Activated naive CD8-positive, alpha-beta T cell treated with anti-CD3 and anti-CD28 coated beads, Interleukin-2, amount 10 ng/mL, durations not matched to agents 7 days and 5 days (primary cell): ENCODE measurements around the gene ZGPAT. TPM values are rescaled to one million over a fixed set of nuclear protein-coding genes. Genes with fewer than 3 reads are reported as not detected.
A peak's percentile ranks its signal among the peaks of the same experiment; 100 is the strongest.

ENCODE experiments used
- ATAC-seq: fragments of 150-1000 bp; cut with Tn5 transposase; one replicate; pipeline ENCODE4 v1.10.0; 2021; ENCODE audit warnings: low read depth, moderate library complexity
- POLR2A ChIA-PET: fragments of 350-600 bp; sonication (Branson Sonifier 250); formaldehyde crosslinking; loops from one replicate; lab custom pipeline; 2021; ENCODE audit warnings: antibody characterized with exemption; lab: Charles Lee
- DNase-seq: peaks from one replicate; pipeline ENCODE4 v3.0.0; 2021
- H3K27ac Mint-ChIP-seq: one replicate; pipeline ENCODE4 v1.8.0; 2022; ENCODE audit warnings: mild to moderate bottlenecking, mixed read lengths
- H3K27me3 Mint-ChIP-seq: one replicate; pipeline ENCODE4 v1.8.0; 2022; ENCODE audit warnings: mild to moderate bottlenecking, moderate library complexity, mixed read lengths
- H3K36me3 Mint-ChIP-seq: one replicate; pipeline ENCODE4 v1.8.0; 2021; ENCODE audit warnings: mild to moderate bottlenecking, mixed read lengths
- H3K4me1 Mint-ChIP-seq: one replicate; pipeline ENCODE4 v1.8.0; 2021; ENCODE audit warnings: mixed read lengths
- H3K4me3 Mint-ChIP-seq: one replicate; pipeline ENCODE4 v1.8.0; 2022; ENCODE audit warnings: mild to moderate bottlenecking, moderate library complexity, mixed read lengths
- H3K9me3 Mint-ChIP-seq: one replicate; pipeline ENCODE4 v1.8.0; 2021; ENCODE audit warnings: mixed read lengths
- total RNA-seq, 2 experiments: library from RNA; stranded (reverse); gene quantifications; one replicate each; pipeline ENCODE4 v1.2.3, GENCODE V29; 2021

Gene ZGPAT
- total RNA-seq, 2 experiments from 2014 or later: 43.0 to 44.5 TPM

GRCh38 chr20:63698739-63699465 is 8.9 kb upstream of the ZGPAT start:
- H3K9me3 Mint-ChIP-seq: no peaks in the 10 kb centered on the region
- H3K4me3 Mint-ChIP-seq: no peak overlapping the region
- no peak for ATAC-seq
- peaks cover 2% of the 10 kb centered on the region for H3K36me3 Mint-ChIP-seq
- peak; percentile 32 for DNase-seq
- H3K27me3 Mint-ChIP-seq: no peaks in the 10 kb centered on the region
- peaks cover 3% of the 10 kb centered on the region for H3K4me1 Mint-ChIP-seq
- POLR2A ChIA-PET: no interaction called here
- no peak overlapping the region for H3K27ac Mint-ChIP-seq

DNA sequence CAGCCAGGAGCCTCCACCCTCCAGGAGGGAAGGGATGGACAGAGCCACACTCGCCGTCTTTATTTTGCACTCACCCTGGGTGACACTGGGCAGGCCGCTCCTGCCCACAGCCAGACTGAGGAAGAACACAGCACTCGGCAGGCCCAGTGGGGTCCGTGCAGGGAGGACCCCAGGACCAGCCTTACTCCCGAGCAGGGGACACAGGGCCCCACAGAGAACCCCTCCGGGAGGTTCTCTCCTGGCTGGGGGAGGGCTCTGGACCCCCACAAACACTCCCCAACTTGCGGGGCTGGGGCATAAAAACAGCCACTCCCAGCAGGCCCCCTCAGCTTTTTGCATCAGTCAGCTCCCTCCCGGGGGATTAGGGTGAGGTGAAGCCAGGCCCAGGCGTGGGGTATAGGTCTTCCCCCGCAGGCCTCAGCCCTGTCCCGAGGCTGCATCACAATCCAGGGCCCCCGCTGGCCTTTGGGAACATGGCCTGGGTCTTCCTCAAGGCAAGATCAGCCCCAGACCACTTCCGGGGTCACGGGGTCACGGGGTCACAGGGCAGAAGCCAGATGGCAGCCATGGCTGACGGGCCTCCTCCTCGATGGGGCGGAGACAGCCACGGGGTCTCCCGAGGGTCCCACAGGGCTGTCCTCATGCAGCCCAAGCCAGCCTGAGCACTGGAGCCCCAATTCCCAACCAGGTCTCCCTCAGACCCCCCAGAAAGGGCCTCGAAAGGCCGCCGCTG is 8.2 kb upstream of the ZGPAT start:
- H3K9me3 Mint-ChIP-seq: no peaks in the 10 kb centered on the region
- H3K4me3 Mint-ChIP-seq: no peak overlapping the region
- H3K27ac Mint-ChIP-seq: no peak overlapping the region
- H3K27me3 Mint-ChIP-seq: no peaks in the 10 kb centered on the region
- H3K36me3 Mint-ChIP-seq: peaks cover 2% of the 10 kb centered on the region
- H3K4me1 Mint-ChIP-seq: peaks cover 3% of the 10 kb centered on the region
- DNase-seq (peak; percentile 30), ATAC-seq (no peak)
- POLR2A ChIA-PET: no interaction called here

DNA sequence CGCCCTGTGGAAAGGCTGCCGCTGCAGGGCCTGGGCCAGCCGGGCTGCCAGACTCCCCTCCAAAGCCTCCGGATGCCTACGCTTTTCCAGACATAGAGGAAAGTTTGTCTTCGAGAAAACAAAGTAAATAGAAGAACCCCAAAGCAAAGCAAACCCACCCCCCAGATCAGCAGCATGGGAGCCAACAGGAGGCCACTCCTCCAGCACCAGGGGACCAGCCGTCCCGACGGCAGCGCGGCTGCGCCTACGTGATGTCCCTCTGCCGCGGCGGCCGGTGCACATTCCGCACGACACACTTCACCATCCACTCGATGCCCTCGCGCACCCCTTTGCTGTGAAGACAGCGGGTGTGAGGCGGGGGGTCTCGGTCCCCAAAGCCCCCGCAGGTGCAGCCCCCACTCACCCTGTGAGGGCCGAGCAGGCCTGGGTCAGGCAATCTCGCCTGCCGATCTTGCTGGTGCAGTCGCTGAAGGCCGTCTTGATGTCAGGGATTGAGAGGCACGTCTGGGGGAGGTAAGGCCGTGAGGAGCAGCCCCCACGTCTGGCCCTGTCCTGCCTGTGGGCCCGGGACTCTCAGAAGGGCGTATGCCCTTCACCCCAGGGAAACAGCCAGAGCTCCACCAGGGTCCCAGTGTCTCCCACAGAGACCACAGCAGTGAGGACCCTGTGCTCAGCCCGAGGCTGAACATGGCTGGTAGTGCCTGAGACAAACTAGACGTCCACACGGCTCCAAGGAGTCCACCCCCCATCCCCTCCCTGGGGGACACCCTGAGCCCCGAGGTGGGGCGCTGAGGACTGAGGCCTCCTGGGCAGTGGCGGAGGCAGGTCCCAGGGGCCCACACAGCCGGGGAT is 7.4 kb upstream of the ZGPAT start:
- ATAC-seq: no peak
- H3K27ac Mint-ChIP-seq: no peak overlapping the region
- POLR2A ChIA-PET: no interaction called here
- peak; percentile 32 for DNase-seq
- H3K27me3 Mint-ChIP-seq: no peaks in the 10 kb centered on the region
- H3K9me3 Mint-ChIP-seq: no peaks in the 10 kb centered on the region
- H3K4me3 Mint-ChIP-seq: no peak overlapping the region
- H3K36me3 Mint-ChIP-seq: peaks cover 5% of the 10 kb centered on the region
- H3K4me1 Mint-ChIP-seq: peaks cover 4% of the 10 kb centered on the region

GRCh38 chr20:63701051-63701328 is 6.8 kb upstream of the ZGPAT start:
- Mint-ChIP-seq H3K4me1 (peaks cover 8% of the 10 kb centered on the region), H3K4me3 (no peak overlapping the region), H3K9me3 (no peaks in the 10 kb centered on the region), H3K27ac (no peak overlapping the region), H3K27me3 (no peaks in the 10 kb centered on the region), H3K36me3 (peaks cover 5% of the 10 kb centered on the region)
- POLR2A ChIA-PET: no interaction called here
- ATAC-seq: no peak
- DNase-seq: no peak

- DNase-seq: peak; percentile 35
- no peak overlapping the region for H3K4me3 Mint-ChIP-seq
- POLR2A ChIA-PET: interaction anchor here (0.7 kb wide), 1 partner anchor 180 kb away, joined by 3 read pairs; no protein-coding TSS in a partner anchor
Measured at GRCh38 chr20:63701329-63702035, 6.4 kb upstream of the ZGPAT start.

GRCh38 chr20:63702036-63702665 is 5.7 kb upstream of the ZGPAT start:
- peak overlapping the region; percentile 16 for H3K27ac Mint-ChIP-seq
- H3K27me3 Mint-ChIP-seq: no peaks in the 10 kb centered on the region
- peaks cover 8% of the 10 kb centered on the region for H3K36me3 Mint-ChIP-seq
- no peak for DNase-seq
- no peak overlapping the region for H3K4me3 Mint-ChIP-seq
- H3K9me3 Mint-ChIP-seq: no peaks in the 10 kb centered on the region
- no peak for ATAC-seq
- H3K4me1 Mint-ChIP-seq: peaks cover 12% of the 10 kb centered on the region
- POLR2A ChIA-PET: interaction anchor here (0.7 kb wide), 1 partner anchor 181 kb away, joined by 3 read pairs; no protein-coding TSS in a partner anchor

More at GRCh38 chr20:63701329-63702035, 6.4 kb upstream of the ZGPAT start:
- no peak overlapping the region for H3K27ac Mint-ChIP-seq
- ATAC-seq: no peak
- H3K27me3 Mint-ChIP-seq: no peaks in the 10 kb centered on the region
- H3K4me1 Mint-ChIP-seq: peaks cover 8% of the 10 kb centered on the region
- no peaks in the 10 kb centered on the region for H3K9me3 Mint-ChIP-seq
- peaks cover 3% of the 10 kb centered on the region for H3K36me3 Mint-ChIP-seq

DNA sequence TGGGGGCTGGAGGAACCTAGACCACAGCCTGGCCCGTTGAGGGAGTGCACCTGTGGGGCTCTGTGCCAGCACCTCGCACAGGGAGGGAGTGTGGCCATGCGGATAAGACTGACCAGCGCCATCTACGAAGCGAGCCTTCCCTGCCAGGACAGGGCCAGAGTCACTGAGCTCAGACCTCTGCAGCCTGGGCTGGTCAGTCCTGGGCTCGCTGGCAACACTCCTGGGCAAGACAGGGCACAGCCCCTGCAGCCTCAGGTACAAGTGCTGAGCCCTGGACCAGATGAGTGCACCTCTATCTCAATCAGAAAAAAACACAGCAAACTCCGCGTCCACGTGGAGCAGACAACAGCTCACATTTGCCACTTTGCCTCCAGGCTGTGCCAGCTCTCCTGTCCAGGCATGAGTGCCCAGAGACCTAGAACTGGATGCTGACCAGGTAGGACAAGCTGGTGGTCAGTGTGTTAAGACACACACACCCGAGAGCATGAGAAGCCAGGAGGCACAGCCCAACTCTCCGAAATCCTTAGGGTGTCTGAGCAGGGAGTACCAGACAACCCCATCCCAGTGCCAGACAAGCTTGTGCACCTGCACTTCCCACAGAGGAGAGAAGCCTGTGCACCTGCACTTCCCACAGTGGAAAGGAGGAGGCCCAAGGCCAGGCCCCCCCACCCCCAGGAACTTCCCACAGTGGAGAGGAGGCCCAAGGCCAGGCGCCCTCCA is 4.9 kb upstream of the ZGPAT start:
- peak overlapping the region; percentile 16 for H3K27ac Mint-ChIP-seq
- H3K4me1 Mint-ChIP-seq: peaks cover 12% of the 10 kb centered on the region
- H3K36me3 Mint-ChIP-seq: peaks cover 8% of the 10 kb centered on the region
- POLR2A ChIA-PET: interaction anchor here (1.2 kb wide), 2 partner anchors 35 to 45 kb away, joined by 3 to 4 read pairs; partner anchors contain the start of gene RTEL1
- no peaks in the 10 kb centered on the region for H3K9me3 Mint-ChIP-seq
- ATAC-seq: no peak
- no peaks in the 10 kb centered on the region for H3K27me3 Mint-ChIP-seq
- H3K4me3 Mint-ChIP-seq: no peak overlapping the region
- no peak for DNase-seq

- DNase-seq: no peak
- POLR2A ChIA-PET: interaction anchor here (1.2 kb wide), 2 partner anchors 34 to 45 kb away, joined by 3 to 4 read pairs; partner anchors contain the start of gene RTEL1
- Mint-ChIP-seq H3K27ac (no peak overlapping the region), H3K9me3 (no peaks in the 10 kb centered on the region), H3K27me3 (no peaks in the 10 kb centered on the region), H3K4me1 (peaks cover 13% of the 10 kb centered on the region), H3K4me3 (no peak overlapping the region), H3K36me3 (peaks cover 9% of the 10 kb centered on the region)
- no peak for ATAC-seq
Measured at GRCh38 chr20:63703471-63703975, 4.3 kb upstream of the ZGPAT start.

GRCh38 chr20:63703976-63704748 is 3.7 kb upstream of the ZGPAT start:
- no peaks in the 10 kb centered on the region for H3K9me3 Mint-ChIP-seq
- no peak overlapping the region for H3K27ac Mint-ChIP-seq
- no peak overlapping the region for H3K4me3 Mint-ChIP-seq
- peaks cover 13% of the 10 kb centered on the region for H3K36me3 Mint-ChIP-seq
- H3K27me3 Mint-ChIP-seq: no peaks in the 10 kb centered on the region
- ATAC-seq: no peak
- no peak for DNase-seq
- POLR2A ChIA-PET: interaction anchor here (1.2 to 1.4 kb wide), 3 partner anchors 33 to 77 kb away, joined by 3 to 4 read pairs (median 4); partner anchors contain the start of gene RTEL1
- peaks cover 18% of the 10 kb centered on the region for H3K4me1 Mint-ChIP-seq

GRCh38 chr20:63704749-63705117 is 3.1 kb upstream of the ZGPAT start:
- Mint-ChIP-seq H3K27me3 (no peaks in the 10 kb centered on the region), H3K4me3 (no peak overlapping the region), H3K9me3 (no peaks in the 10 kb centered on the region), H3K27ac (no peak overlapping the region), H3K36me3 (peaks cover 13% of the 10 kb centered on the region), H3K4me1 (peaks cover 22% of the 10 kb centered on the region)
- POLR2A ChIA-PET: interaction anchor here (1.4 kb wide), 1 partner anchor 77 kb away, joined by 4 read pairs; no protein-coding TSS in a partner anchor
- DNase-seq: no peak
- ATAC-seq: no peak
